ENCODE results near the gene CX3CL1.
"Not testable (repeated sequence)": the region's sequence is repeated elsewhere in the genome, so short reads cannot be mapped to it uniquely, and the experiment has no call there.

- TF ChIP-seq CTCF, POLR2A (IDR thresholded peaks at IDR 0.05): not testable (repeated sequence)
These were observed 25.2 kb downstream of the CX3CL1 start for GRCh38 chr16:57397493-57397892.

Measured in breast epithelium (tissue), 3 donors.